Measurements from ENCODE around the gene IGF2.

DNA sequence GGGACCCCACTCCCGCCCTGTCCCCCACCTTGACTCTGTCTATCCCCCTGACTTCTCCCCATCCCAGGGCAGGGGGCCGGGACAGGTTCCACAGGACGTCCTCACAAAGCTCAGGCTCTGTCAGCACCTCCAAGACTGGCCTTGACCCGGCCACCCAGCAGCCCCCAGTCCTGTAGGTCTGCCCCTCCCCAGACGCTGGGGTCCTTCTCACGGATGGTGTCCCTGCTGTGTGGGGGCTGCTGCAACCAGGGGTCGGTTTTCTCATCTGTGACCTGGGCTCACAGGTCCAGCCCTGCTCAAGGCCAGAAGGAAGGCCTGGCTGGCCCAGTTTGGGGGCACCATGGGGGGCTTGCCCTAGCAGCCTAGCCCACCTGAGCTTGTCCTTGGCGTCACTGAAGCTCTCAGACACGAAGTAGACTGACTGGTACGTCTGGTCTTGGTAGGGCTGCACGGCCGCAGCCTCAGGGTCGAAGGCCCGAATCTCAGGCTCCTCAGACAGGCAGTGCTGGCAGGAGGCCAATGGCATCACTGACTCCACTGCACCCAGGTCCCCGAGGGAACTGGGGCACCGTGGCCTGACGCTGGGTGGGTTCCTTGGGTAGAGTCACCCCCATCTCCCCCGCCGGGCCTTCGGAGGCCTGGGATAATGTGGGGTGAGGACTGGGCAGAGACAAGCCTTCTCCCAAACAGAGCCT, 25.8 kb upstream of the IGF2 start:
- TF ChIP-seq POLR2A (IDR thresholded peaks at IDR 0.05; ENCODE audit: low read depth, low read length) (no peak), POLR2AphosphoS5 (IDR thresholded peaks at IDR 0.05; ENCODE audit: low read depth, low read length) (no peak), TAF1 (IDR thresholded peaks at IDR 0.05; ENCODE audit: borderline replicate concordance, low read depth, low read length) (no peak)

Data from GM12892 (cell line).